GM23338 (cell line): ENCODE data around the gene RNASET2. TPM values are rescaled to one million over a fixed set of nuclear protein-coding genes. Genes with fewer than 3 reads are reported as not detected.

Source experiments
- ATAC-seq: fragments of 200-7000 bp; cut with Tn5 transposase; 3 replicates; pipeline ENCODE4 v1.9.1; 2020
- DNase-seq: peaks from one replicate; pipeline ENCODE4 v3.0.0-alpha.2; 2015; ENCODE audit warnings: low spot score
- H2AFZ ChIP-seq: fragments of 200-600 bp; sonication (generic); 2 replicates; pipeline ENCODE4 v1.8.0; 2016; ENCODE audit warnings: antibody characterized with exemption, mild to moderate bottlenecking, moderate library complexity
- H3F3A ChIP-seq: fragments of 200-600 bp; sonication (generic); replicated peaks from 2 replicates; pipeline ENCODE4 v1.8.0; 2017; ENCODE audit warnings: antibody characterized with exemption, mixed run types, low read depth
- H3K27ac ChIP-seq: fragments of 200-600 bp; sonication (generic); 2 replicates; pipeline ENCODE4 v1.6.1; 2016; ENCODE audit warnings: low read depth
- H3K27me3 ChIP-seq: fragments of 200-600 bp; sonication (generic); 2 replicates; pipeline ENCODE4 v1.8.0; 2016; ENCODE audit warnings: mild to moderate bottlenecking, mixed run types, moderate library complexity; ENCODE audit not compliant: insufficient read depth
- H3K36me3 ChIP-seq: fragments of 200-600 bp; sonication (generic); 2 replicates; pipeline ENCODE4 v1.8.0; 2016; ENCODE audit warnings: mild to moderate bottlenecking; ENCODE audit not compliant: insufficient read depth
- H3K4me1 ChIP-seq: fragments of 200-600 bp; sonication (generic); 2 replicates; pipeline ENCODE4 v1.8.0; 2016; ENCODE audit warnings: mild to moderate bottlenecking, moderate library complexity; ENCODE audit not compliant: insufficient read depth
- H3K4me2 ChIP-seq: fragments of 200-600 bp; sonication (generic); 2 replicates; pipeline ENCODE4 v1.7.1; 2017; ENCODE audit warnings: mixed run types
- H3K4me3 ChIP-seq: fragments of 200-600 bp; sonication (generic); 2 replicates; pipeline ENCODE4 v1.6.1; 2016; ENCODE audit warnings: mixed run types
- H3K79me2 ChIP-seq: fragments of 200-600 bp; sonication (generic); replicated peaks from 2 replicates; pipeline ENCODE4 v1.8.0; 2017; ENCODE audit warnings: mild to moderate bottlenecking; ENCODE audit not compliant: insufficient read depth
- H3K9me2 ChIP-seq: fragments of 200-600 bp; sonication (generic); 2 replicates; pipeline ENCODE4 v1.8.0; 2017; ENCODE audit not compliant: insufficient read depth
- H4K20me1 ChIP-seq: fragments of 200-600 bp; sonication (generic); replicated peaks from 2 replicates; pipeline ENCODE4 v1.8.0; 2017; ENCODE audit warnings: mild to moderate bottlenecking; ENCODE audit not compliant: insufficient read depth
- H3K27ac Mint-ChIP-seq: 2 replicates; pipeline ENCODE4 v1.8.0; 2020; ENCODE audit warnings: inconsistent platforms, mild to moderate bottlenecking, moderate library complexity, mixed read lengths
- H3K27me3 Mint-ChIP-seq: 3 replicates; pipeline ENCODE4 v1.8.0; 2022; ENCODE audit warnings: low read depth, mild to moderate bottlenecking, moderate library complexity, mixed read lengths, inconsistent platforms; ENCODE audit not compliant: insufficient read depth, poor library complexity
- H3K36me3 Mint-ChIP-seq: 3 replicates; pipeline ENCODE4 v1.8.0; 2021; ENCODE audit warnings: low read depth, mild to moderate bottlenecking, inconsistent platforms, moderate library complexity, mixed read lengths
- H3K4me1 Mint-ChIP-seq: 3 replicates; pipeline ENCODE4 v1.8.0; 2020; ENCODE audit warnings: mild to moderate bottlenecking, inconsistent platforms, mixed read lengths
- H3K4me3 Mint-ChIP-seq: 3 replicates; pipeline ENCODE4 v1.8.0; 2021; ENCODE audit warnings: moderate library complexity, mild to moderate bottlenecking, inconsistent platforms, mixed read lengths
- H3K9me3 Mint-ChIP-seq: 3 replicates; pipeline ENCODE4 v1.8.0; 2020; ENCODE audit warnings: moderate library complexity, mild to moderate bottlenecking, inconsistent platforms, mixed read lengths
- CREB1 ChIP-seq: fragments of 250-450 bp; sonication (Bioruptor Pico); IDR thresholded peaks from 2 replicates; pipeline ENCODE4 v1.5.0; 2020; ENCODE audit warnings: low read depth, mild to moderate bottlenecking, moderate library complexity
- CTCF ChIP-seq, 2 experiments: fragments of 200-600 bp in 1 of 2; sonication (generic) in 1 of 2; conservative IDR thresholded peaks; 2 replicates each; pipeline versions ENCODE4 v1.5.1 to v1.6.1; 2016 to 2017; ENCODE audit warnings: antibody characterized with exemption in 2 of 2, low read depth in 2 of 2, mild to moderate bottlenecking in 2 of 2, moderate library complexity in 1 of 2
- ETS1 ChIP-seq: IDR thresholded peaks from 2 replicates; pipeline ENCODE4 v1.6.1; 2016; ENCODE audit warnings: antibody characterized with exemption
- EZH2 ChIP-seq: fragments of 200-600 bp; sonication (generic); IDR thresholded peaks from one replicate; pipeline ENCODE4 v1.8.0; 2017; ENCODE audit warnings: antibody characterized with exemption, mild to moderate bottlenecking, low read depth; ENCODE audit not compliant: unreplicated experiment
- EZH2phosphoT487 ChIP-seq: fragments of 200-600 bp; sonication (generic); IDR thresholded peaks from one replicate; pipeline ENCODE4 v1.8.1; 2018; ENCODE audit warnings: antibody characterized with exemption; ENCODE audit not compliant: unreplicated experiment
- JUNB ChIP-seq: IDR thresholded peaks from one replicate; pipeline ENCODE4 v1.6.1; 2016; ENCODE audit warnings: antibody characterized with exemption; ENCODE audit not compliant: unreplicated experiment
- NANOG ChIP-seq: IDR thresholded peaks from 2 replicates; pipeline ENCODE4 v1.6.1; 2016; ENCODE audit warnings: antibody characterized with exemption, borderline replicate concordance
- POLR2AphosphoS5 ChIP-seq: IDR thresholded peaks from 2 replicates; pipeline ENCODE4 v1.6.1; 2016; ENCODE audit warnings: antibody characterized with exemption, low read depth
- REST ChIP-seq: IDR thresholded peaks from one replicate; pipeline ENCODE4 v1.6.1; 2018; ENCODE audit warnings: antibody characterized with exemption; ENCODE audit not compliant: unreplicated experiment
- STAT1 ChIP-seq: IDR thresholded peaks from one replicate; pipeline ENCODE4 v1.6.1; 2016; ENCODE audit warnings: antibody characterized with exemption; ENCODE audit not compliant: unreplicated experiment
- ZNF114 ChIP-seq: fragments of 250-450 bp; sonication (Bioruptor Pico); IDR thresholded peaks from 2 replicates; pipeline ENCODE4 v1.5.0; 2020; ENCODE audit warnings: mild to moderate bottlenecking, moderate library complexity
- ZNF331 ChIP-seq: fragments of 250-450 bp; sonication (Bioruptor Pico); IDR thresholded peaks from 2 replicates; pipeline ENCODE4 v1.5.0; 2020; ENCODE audit warnings: low read depth, mild to moderate bottlenecking, moderate library complexity
- ZNF462 ChIP-seq: fragments of 250-450 bp; sonication (Bioruptor Pico); IDR thresholded peaks from 2 replicates; pipeline ENCODE4 v1.5.0; 2020; ENCODE audit warnings: mild to moderate bottlenecking, moderate library complexity
- polyA plus RNA-seq: library from polyadenylated mRNA; unstranded; fragments of >200 nt; fragmentation: Nextera tagmentation; extraction: Ambion mirVana; gene quantifications from 2 replicates; pipeline ENCODE4 v1.2.1, GENCODE V29; 2016
- total RNA-seq: library from RNA; depleted of rRNA; stranded (reverse); fragments of >200 nt; shearing (Covaris generic); gene quantifications from 2 replicates; pipeline ENCODE4 v1.2.3, GENCODE V29; 2014

RNASET2 gene
- total and polyA plus RNA-seq, 2 experiments from 2014 or later = 40.5 to 62.8 TPM

- DNase-seq (no peak), ATAC-seq (no peak)
- peaks cover 10% of the 10 kb centered on the region; the same call in 1 of the 3 replicates for H3K36me3 Mint-ChIP-seq
- H3K4me1 Mint-ChIP-seq = peaks cover 10% of the 10 kb centered on the region; the same call in 2 of the 3 replicates
- H3K36me3 ChIP-seq = peaks cover 4% of the 10 kb centered on the region; the same call in 1 of the 2 replicates
- no peaks in the 10 kb centered on the region for H3F3A ChIP-seq
- peaks cover 5% of the 10 kb centered on the region; the same call in 1 of the 2 replicates for H4K20me1 ChIP-seq
- no peaks in the 10 kb centered on the region for H3K27me3 ChIP-seq
- H3K27ac ChIP-seq = no peak overlapping the region
- no peak overlapping the region for H3K4me3 Mint-ChIP-seq
- no peak overlapping the region for H2AFZ ChIP-seq
- H3K4me2 ChIP-seq = no peak overlapping the region
- no peak overlapping the region for H3K27ac Mint-ChIP-seq
- TF ChIP-seq EZH2phosphoT487 (no peak), ETS1 (no peak), JUNB (no peak), ZNF331 (CRISPR knock-in tag) (no peak), EZH2 (no peak), POLR2AphosphoS5 (no peak), REST (no peak), CTCF (conservative IDR thresholded peaks at IDR 0.05; ENCODE audit: low read depth in 2 of 2) (no peak), CREB1 (no peak), STAT1 (no peak), ZNF114 (no peak), NANOG (no peak), ZNF462 (CRISPR knock-in tag) (no peak)
- no peaks in the 10 kb centered on the region for H3K9me2 ChIP-seq
- H3K27me3 Mint-ChIP-seq = no peaks in the 10 kb centered on the region
- H3K4me3 ChIP-seq = no peak overlapping the region
- H3K79me2 ChIP-seq = no peaks in the 10 kb centered on the region
- H3K9me3 Mint-ChIP-seq = no peaks in the 10 kb centered on the region
- no peaks in the 10 kb centered on the region for H3K4me1 ChIP-seq
Measured at GRCh38 chr6:166939894-166940293, 16.5 kb downstream of the RNASET2 start.
